HCT116 (cell line): Measurements from ENCODE around the gene ACER2. TPM values are rescaled to one million over a fixed set of nuclear protein-coding genes. Genes with fewer than 3 reads are reported as not detected.
"Not testable (repeated sequence)": the region's sequence is repeated elsewhere in the genome, so short reads cannot be mapped to it uniquely, and the experiment has no call there.

Source experiments
- ATAC-seq: fragments of 200-7000 bp; cut with Tn5 transposase; 2 replicates; pipeline ENCODE4 v1.9.1; 2020; ENCODE audit warnings: mild to moderate bottlenecking, moderate library complexity
- BruUV-seq: library from RNA; stranded (reverse); fragments of 400-500 nt; replicated peaks from 2 replicates; lab custom pipeline; 2021; lab: Mats Ljungman, UMichigan
- CTCF ChIA-PET: fragments of 300-600 bp; sonication (Branson Sonifier 250); formaldehyde crosslinking; loops from one replicate; lab custom pipeline; 2021; ENCODE audit warnings: antibody characterized with exemption; lab: Charles Lee
- POLR2A ChIA-PET: fragments of 300-600, 350-600 bp; sonication (Branson Sonifier 250); formaldehyde crosslinking; loops from one replicate; lab custom pipeline; 2021; ENCODE audit warnings: antibody characterized with exemption; lab: Charles Lee
- RAD21 ChIA-PET, 2 experiments: fragments of 300-600 bp; sonication (Branson Sonifier 250); formaldehyde crosslinking; loops; one replicate each; lab custom pipeline; 2023; ENCODE audit warnings: low total read pairs in 2 of 2; ENCODE audit not compliant: uncharacterized antibody in 2 of 2, unreplicated experiment in 2 of 2, low non-redundant PET in 1 of 2; lab: Charles Lee
- DNase-seq: peaks from one replicate; pipeline ENCODE4 v3.0.0-alpha.2; 2010; ENCODE audit warnings: low read depth, low spot score
- H2AFZ ChIP-seq: fragments of 200-600 bp; shearing (Covaris generic), sonication (generic); 2 replicates; pipeline ENCODE4 v1.6.1; 2017; ENCODE audit warnings: low read depth, mixed run types, mixed read lengths, antibody characterized with exemption, low read length; ENCODE audit not compliant: poor library complexity, severe bottlenecking
- H3K27ac ChIP-seq: 2 replicates; pipeline ENCODE4 v1.5.1; 2012; ENCODE audit warnings: low read depth, low read length
- H3K27me3 ChIP-seq: fragments of 200-600 bp; sonication (generic); 2 replicates; pipeline ENCODE4 v1.6.1; 2016; ENCODE audit warnings: mixed run types, low read length, mixed read lengths; ENCODE audit not compliant: insufficient read depth
- H3K36me3 ChIP-seq, 2 experiments: fragments of 200-500 bp in 1 of 2; fragments of 200-600 bp in 1 of 2; sonication (Bioruptor generic) in 1 of 2; sonication (generic) in 1 of 2; 2 replicates each; pipeline versions ENCODE4 v1.5.1 to v1.6.1; 2014 to 2016; ENCODE audit warnings: low read length in 2 of 2, inconsistent platforms in 1 of 2, mixed read lengths in 1 of 2, mixed run types in 1 of 2; ENCODE audit not compliant: insufficient read depth in 2 of 2, control insufficient read depth in 1 of 2
- H3K4me1 ChIP-seq, 2 experiments: fragments of 200-600 bp in 1 of 2; sonication (generic) in 1 of 2; 2 replicates each; pipeline versions ENCODE4 v1.5.1 to v1.6.1; 2012 to 2017; ENCODE audit warnings: low read length in 2 of 2, inconsistent platforms in 1 of 2, mild to moderate bottlenecking in 1 of 2, mixed read lengths in 1 of 2, mixed run types in 1 of 2, moderate library complexity in 1 of 2; ENCODE audit not compliant: insufficient read depth in 2 of 2, control insufficient read depth in 1 of 2
- H3K4me2 ChIP-seq: fragments of 200-600 bp; sonication (generic); 2 replicates; pipeline ENCODE4 v1.6.1; 2017; ENCODE audit warnings: mixed run types, low read length, mixed read lengths
- H3K4me3 ChIP-seq, 2 experiments: fragments of 200-600 bp in 1 of 2; sonication (generic) in 1 of 2; replicated peaks in 1 of 2; 2 replicates each; pipeline ENCODE4 v1.5.1; 2011 to 2016; ENCODE audit warnings: low read length in 2 of 2, control low read depth in 1 of 2, low read depth in 1 of 2, mild to moderate bottlenecking in 1 of 2, mixed read lengths in 1 of 2, mixed run types in 1 of 2
- H3K79me2 ChIP-seq: fragments of 200-600 bp; sonication (generic); 2 replicates; pipeline ENCODE4 v1.6.1; 2017; ENCODE audit warnings: mild to moderate bottlenecking, mixed run types, low read length, moderate library complexity, mixed read lengths; ENCODE audit not compliant: insufficient read depth
- H3K9ac ChIP-seq: fragments of 200-600 bp; sonication (generic); 2 replicates; pipeline ENCODE4 v1.6.1; 2016; ENCODE audit warnings: low read length, mixed read lengths
- H3K9me2 ChIP-seq: fragments of 200-600 bp; sonication (generic), shearing (Covaris generic); 2 replicates; pipeline ENCODE4 v1.6.1; 2017; ENCODE audit warnings: mixed run types, mild to moderate bottlenecking, moderate library complexity; ENCODE audit not compliant: insufficient read depth
- H3K9me3 ChIP-seq, 2 experiments: fragments of 200-500 bp in 1 of 2; fragments of 200-600 bp in 1 of 2; sonication (Bioruptor generic) in 1 of 2; sonication (generic) in 1 of 2; 2 replicates each; pipeline ENCODE4 v1.6.1; 2014 to 2017; ENCODE audit warnings: low read length in 2 of 2, mixed read lengths in 2 of 2, inconsistent platforms in 1 of 2, low read depth in 1 of 2, mild to moderate bottlenecking in 1 of 2, mixed run types in 1 of 2, moderate library complexity in 1 of 2; ENCODE audit not compliant: control insufficient read depth in 1 of 2, insufficient read depth in 1 of 2
- H4K20me1 ChIP-seq: fragments of 200-600 bp; sonication (generic), shearing (Covaris generic); 2 replicates; pipeline ENCODE4 v1.6.1; 2017; ENCODE audit warnings: mixed run types, mild to moderate bottlenecking, moderate library complexity; ENCODE audit not compliant: insufficient read depth
- CEBPB ChIP-seq: IDR thresholded peaks from 2 replicates; pipeline ENCODE4 v1.6.1; 2012; ENCODE audit warnings: low read depth
- EGR1 ChIP-seq: IDR thresholded peaks from 2 replicates; pipeline ENCODE4 v1.6.1; 2012; ENCODE audit warnings: low read depth
- EZH2 ChIP-seq: fragments of 200-600 bp; sonication (generic); IDR thresholded peaks from 2 replicates; pipeline ENCODE4 v1.6.1; 2017; ENCODE audit warnings: antibody characterized with exemption, mixed run types
- FOSL1 ChIP-seq: IDR thresholded peaks from 2 replicates; pipeline ENCODE4 v1.6.1; 2012; ENCODE audit warnings: low read depth
- POLR2A ChIP-seq: IDR thresholded peaks from 2 replicates; pipeline ENCODE4 v1.7.0; 2011; ENCODE audit warnings: borderline replicate concordance; ENCODE audit not compliant: insufficient read depth, insufficient read length; ENCODE audit errors: extremely low read depth
- POLR2AphosphoS5 ChIP-seq: IDR thresholded peaks from 2 replicates; pipeline ENCODE4 v1.6.1; 2011; ENCODE audit warnings: mild to moderate bottlenecking, low read depth, low read length, moderate library complexity
- RAD21 ChIP-seq: IDR thresholded peaks from 2 replicates; pipeline ENCODE4 v1.6.1; 2012; ENCODE audit warnings: low read depth, mild to moderate bottlenecking
- SIN3A ChIP-seq: IDR thresholded peaks from 2 replicates; pipeline ENCODE4 v1.6.1; 2012; ENCODE audit warnings: low read depth
- SRF ChIP-seq: IDR thresholded peaks from 2 replicates; pipeline ENCODE4 v1.6.1; 2012; ENCODE audit warnings: low read depth
- YY1 ChIP-seq: IDR thresholded peaks from 2 replicates; pipeline ENCODE4 v1.6.1; 2011; ENCODE audit warnings: low read length, low read depth, moderate library complexity, mild to moderate bottlenecking; ENCODE audit not compliant: insufficient replicate concordance; ENCODE audit errors: extremely low read depth
- ZNF274 ChIP-seq: fragments of 200-500 bp; sonication (Bioruptor generic); IDR thresholded peaks from 2 replicates; pipeline ENCODE4 v1.6.1; 2014; ENCODE audit warnings: mild to moderate bottlenecking, low read depth, low read length, inconsistent platforms
- intact Hi-C: fragments of 100-400 bp; cut with micrococcal nuclease; formaldehyde crosslinking; loops from 2 replicates; pipeline ENCODE4 v1.10.0; 2022
- total RNA-seq: library from RNA; stranded (reverse); gene quantifications from one replicate; pipeline ENCODE4 v1.2.1, GENCODE V29; 2021; ENCODE audit not compliant: unreplicated experiment
- TF ChIP-seq, protein P1 (sequence below): IDR thresholded peaks from 2 replicates; pipeline ENCODE4 v1.6.1; 2012
- TF ChIP-seq, protein P2 (sequence below): IDR thresholded peaks from 2 replicates; pipeline ENCODE4 v1.6.1; 2012; ENCODE audit warnings: low read depth

The ACER2 gene
- total RNA-seq, 1 experiment from 2014 or later: 4.3 TPM

DNA sequence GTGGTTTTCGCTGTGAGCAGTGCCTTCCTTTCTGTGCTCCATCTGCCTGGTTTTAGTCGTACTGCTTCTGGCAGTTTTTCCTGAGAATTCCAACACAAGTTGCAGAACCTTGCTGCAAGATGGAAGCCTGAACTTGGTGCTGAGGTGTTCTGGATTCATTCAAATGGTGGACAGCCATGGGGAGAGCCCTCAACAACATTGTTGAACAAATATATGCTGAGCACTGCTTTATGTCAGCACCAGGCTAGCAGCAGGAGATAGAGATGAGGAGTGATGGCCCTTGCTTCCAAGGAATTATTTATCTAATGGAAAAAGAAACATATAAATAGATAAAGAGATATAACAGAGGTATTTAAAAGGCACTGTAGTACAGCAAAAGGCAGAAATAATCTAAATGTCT, 21.5 kb upstream of the ACER2 start:
- no peaks in the 10 kb centered on the region; the same call in 1 of the 2 replicates for H3K79me2 ChIP-seq
- ChIA-PET RAD21 (no interaction called here), POLR2A (no interaction called here), CTCF (no interaction called here)
- no peaks in the 10 kb centered on the region for H3K36me3 ChIP-seq
- no peaks in the 10 kb centered on the region for H3K27me3 ChIP-seq
- no peaks in the 10 kb centered on the region for H3K4me1 ChIP-seq
- no peak overlapping the region for H3K27ac ChIP-seq
- TF ChIP-seq YY1 (no peak), POLR2AphosphoS5 (no peak), RAD21 (no peak), ZNF274 (no peak), FOSL1 (no peak), EGR1 (no peak), SIN3A (no peak), CEBPB (no peak), SRF (no peak), POLR2A (no peak), EZH2 (no peak)
- TF ChIP-seq, protein P1, sequence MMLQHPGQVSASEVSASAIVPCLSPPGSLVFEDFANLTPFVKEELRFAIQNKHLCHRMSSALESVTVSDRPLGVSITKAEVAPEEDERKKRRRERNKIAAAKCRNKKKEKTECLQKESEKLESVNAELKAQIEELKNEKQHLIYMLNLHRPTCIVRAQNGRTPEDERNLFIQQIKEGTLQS: no peak
- TF ChIP-seq, protein P2, sequence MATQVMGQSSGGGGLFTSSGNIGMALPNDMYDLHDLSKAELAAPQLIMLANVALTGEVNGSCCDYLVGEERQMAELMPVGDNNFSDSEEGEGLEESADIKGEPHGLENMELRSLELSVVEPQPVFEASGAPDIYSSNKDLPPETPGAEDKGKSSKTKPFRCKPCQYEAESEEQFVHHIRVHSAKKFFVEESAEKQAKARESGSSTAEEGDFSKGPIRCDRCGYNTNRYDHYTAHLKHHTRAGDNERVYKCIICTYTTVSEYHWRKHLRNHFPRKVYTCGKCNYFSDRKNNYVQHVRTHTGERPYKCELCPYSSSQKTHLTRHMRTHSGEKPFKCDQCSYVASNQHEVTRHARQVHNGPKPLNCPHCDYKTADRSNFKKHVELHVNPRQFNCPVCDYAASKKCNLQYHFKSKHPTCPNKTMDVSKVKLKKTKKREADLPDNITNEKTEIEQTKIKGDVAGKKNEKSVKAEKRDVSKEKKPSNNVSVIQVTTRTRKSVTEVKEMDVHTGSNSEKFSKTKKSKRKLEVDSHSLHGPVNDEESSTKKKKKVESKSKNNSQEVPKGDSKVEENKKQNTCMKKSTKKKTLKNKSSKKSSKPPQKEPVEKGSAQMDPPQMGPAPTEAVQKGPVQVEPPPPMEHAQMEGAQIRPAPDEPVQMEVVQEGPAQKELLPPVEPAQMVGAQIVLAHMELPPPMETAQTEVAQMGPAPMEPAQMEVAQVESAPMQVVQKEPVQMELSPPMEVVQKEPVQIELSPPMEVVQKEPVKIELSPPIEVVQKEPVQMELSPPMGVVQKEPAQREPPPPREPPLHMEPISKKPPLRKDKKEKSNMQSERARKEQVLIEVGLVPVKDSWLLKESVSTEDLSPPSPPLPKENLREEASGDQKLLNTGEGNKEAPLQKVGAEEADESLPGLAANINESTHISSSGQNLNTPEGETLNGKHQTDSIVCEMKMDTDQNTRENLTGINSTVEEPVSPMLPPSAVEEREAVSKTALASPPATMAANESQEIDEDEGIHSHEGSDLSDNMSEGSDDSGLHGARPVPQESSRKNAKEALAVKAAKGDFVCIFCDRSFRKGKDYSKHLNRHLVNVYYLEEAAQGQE: no peak
- no peak overlapping the region for H3K4me2 ChIP-seq
- ATAC-seq (no peak), DNase-seq (no peak)
- H3K9ac ChIP-seq: no peak overlapping the region
- H3K4me3 ChIP-seq: no peak overlapping the region
- no peaks in the 10 kb centered on the region for H3K9me3 ChIP-seq
- H4K20me1 ChIP-seq: no peaks in the 10 kb centered on the region
- H2AFZ ChIP-seq: no peak overlapping the region
- no peaks in the 10 kb centered on the region for H3K9me2 ChIP-seq
- intact Hi-C loops: no loop called here
- BruUV-seq: no TSS peak

DNA sequence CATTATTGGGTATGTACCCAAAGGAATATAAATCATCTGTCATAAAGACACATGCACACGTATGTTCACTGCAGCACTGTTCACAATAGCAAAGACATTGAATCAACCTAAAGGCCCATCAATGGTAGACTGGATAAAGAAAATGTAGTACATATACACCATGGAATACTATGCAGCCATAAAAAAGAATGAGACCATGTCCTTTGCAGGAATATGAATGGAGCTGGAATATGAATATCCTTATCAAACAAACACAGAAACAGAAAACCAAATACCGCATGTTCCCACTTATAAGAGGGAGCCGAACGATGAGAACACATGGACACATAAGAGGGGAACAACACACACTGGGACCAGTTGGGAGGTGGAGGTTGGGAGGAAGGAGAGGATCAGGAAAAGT, 19.3 kb upstream of the ACER2 start:
- H3K27me3 ChIP-seq, BruUV-seq, H3K4me3 ChIP-seq, CTCF ChIA-PET, H3K36me3 ChIP-seq, DNase-seq, RAD21 ChIA-PET, H3K9ac ChIP-seq, H3K4me2 ChIP-seq, H3K9me2 ChIP-seq, H3K9me3 ChIP-seq, H3K27ac ChIP-seq, POLR2A ChIA-PET, H3K79me2 ChIP-seq, H3K4me1 ChIP-seq, H4K20me1 ChIP-seq, ATAC-seq, intact Hi-C loops, H2AFZ ChIP-seq: not testable (repeated sequence)
